ENCODE data around the gene CLMP. TPM values are rescaled to one million over a fixed set of nuclear protein-coding genes. Genes with fewer than 3 reads are reported as not detected.

CLMP gene
- total and polyA plus RNA-seq, 9 of the 15 experiments (the other 6 are each of a cell fraction or from before 2014, with no cell fraction given), result 0.02 to 0.15 (median 0.03) TPM; not detected in 6

- Histone ChIP-seq H3K4me2 (ENCODE audit: insufficient read depth, low read length) (no peak overlapping the region), H3K4me1 (replicated peaks in 1 of 2; ENCODE audit: control insufficient read depth in 2 of 2, insufficient read depth in 2 of 2, low read length in 2 of 2) (no peaks in the 10 kb centered on the region), H4K20me1 (replicated peaks; ENCODE audit: control insufficient read depth, insufficient read depth, low read length) (no peaks in the 10 kb centered on the region), H3K9me3 (replicated peaks; ENCODE audit: control insufficient read depth, insufficient read depth, low read depth, low read length) (no peaks in the 10 kb centered on the region), H2AFZ (ENCODE audit: low read depth, low read length) (no peak overlapping the region), H3K27me3 (ENCODE audit: control insufficient read depth in 2 of 2, insufficient read depth in 2 of 2, low read length in 2 of 2) (peaks cover 2 to 13% of the 10 kb centered on the region in 2 experiments; a peak in 3 of 5 replicates), H3K36me3 (ENCODE audit: control insufficient read depth, insufficient read depth, low read length) (no peaks in the 10 kb centered on the region), H3K9me1 (ENCODE audit: control insufficient read depth, insufficient read depth, low read length) (no peaks in the 10 kb centered on the region), H3K79me2 (ENCODE audit: control insufficient read depth, insufficient read depth, low read length) (no peaks in the 10 kb centered on the region), H3K4me3 (no peak overlapping the region), H3K9ac (ENCODE audit: insufficient read depth in 1 of 2, low read depth in 2 of 2, low read length in 2 of 2) (no peak overlapping the region), H3K27ac (ENCODE audit: extremely low read depth, low read depth, low read length) (no peak overlapping the region)
- ChIA-PET CTCF (ENCODE audit: low intra/inter-chr PET ratio) (no interaction called here), POLR2A (no interaction called here)
- WGBS (ENCODE audit: insufficient coverage, low coverage, missing lambda C conversion rate), result 0% methylated on average over 6 of the region's 6 CpGs
- ATAC-seq (no peak), DNase-seq (ENCODE audit: extremely low read depth in 1 of 4, low spot score in 3 of 4) (no peak), FAIRE-seq (no peak)
- no TSS peak for BruUV-seq (replicated peaks)
- intact Hi-C loops (cut with micrococcal nuclease), result no loop called here
- in situ Hi-C loops (cut with MboI), result no loop called here
- TF ChIP-seq GATAD2A (IDR thresholded peaks at IDR 0.05), result no peak
- TF ChIP-seq SFPQ (IDR thresholded peaks at IDR 0.05; ENCODE audit: low read depth, low read length), result no peak
- no peak for TF ChIP-seq DDX20 (tag; IDR thresholded peaks at IDR 0.05; ENCODE audit: low read depth)
- no peak for TF ChIP-seq SNRNP70 (optimal IDR thresholded peaks at IDR 0.05; ENCODE audit: low read depth, low read length)
- TF ChIP-seq, protein P1, sequence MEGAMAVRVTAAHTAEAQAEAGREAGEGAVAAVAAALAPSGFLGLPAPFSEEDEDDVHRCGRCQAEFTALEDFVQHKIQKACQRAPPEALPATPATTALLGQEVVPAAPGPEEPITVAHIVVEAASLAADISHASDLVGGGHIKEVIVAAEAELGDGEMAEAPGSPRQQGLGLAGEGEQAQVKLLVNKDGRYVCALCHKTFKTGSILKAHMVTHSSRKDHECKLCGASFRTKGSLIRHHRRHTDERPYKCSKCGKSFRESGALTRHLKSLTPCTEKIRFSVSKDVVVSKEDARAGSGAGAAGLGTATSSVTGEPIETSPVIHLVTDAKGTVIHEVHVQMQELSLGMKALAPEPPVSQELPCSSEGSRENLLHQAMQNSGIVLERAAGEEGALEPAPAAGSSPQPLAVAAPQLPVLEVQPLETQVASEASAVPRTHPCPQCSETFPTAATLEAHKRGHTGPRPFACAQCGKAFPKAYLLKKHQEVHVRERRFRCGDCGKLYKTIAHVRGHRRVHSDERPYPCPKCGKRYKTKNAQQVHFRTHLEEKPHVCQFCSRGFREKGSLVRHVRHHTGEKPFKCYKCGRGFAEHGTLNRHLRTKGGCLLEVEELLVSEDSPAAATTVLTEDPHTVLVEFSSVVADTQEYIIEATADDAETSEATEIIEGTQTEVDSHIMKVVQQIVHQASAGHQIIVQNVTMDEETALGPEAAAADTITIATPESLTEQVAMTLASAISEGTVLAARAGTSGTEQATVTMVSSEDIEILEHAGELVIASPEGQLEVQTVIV (CRISPR knock-in tag; IDR thresholded peaks at IDR 0.05; ENCODE audit: borderline replicate concordance), result no peak
- TF ChIP-seq SIRT6 (IDR thresholded peaks at IDR 0.05; ENCODE audit: low read depth, low read length), result no peak
- no peak for TF ChIP-seq TRIM24 (IDR thresholded peaks at IDR 0.05)
- TF ChIP-seq NUFIP1 (IDR thresholded peaks at IDR 0.05; ENCODE audit: partially characterized antibody), result no peak
- TF ChIP-seq MXI1 (IDR thresholded peaks at IDR 0.05; ENCODE audit: low read depth, low read length), result no peak
- TF ChIP-seq CAMTA2 (CRISPR knock-in tag; conservative IDR thresholded peaks at IDR 0.05), result no peak
- no peak for TF ChIP-seq ARID1B (IDR thresholded peaks at IDR 0.05)
- TF ChIP-seq CBX8 (IDR thresholded peaks at IDR 0.05; ENCODE audit: borderline replicate concordance, extremely low read depth, low read depth, low read length, poor library complexity, severe bottlenecking), result no peak
- TF ChIP-seq RUNX1 (IDR thresholded peaks at IDR 0.05; ENCODE audit: low read depth), result no peak
- TF ChIP-seq CEBPB (tag; IDR thresholded peaks at IDR 0.05), result no peak
- no peak for TF ChIP-seq ZNF707 (CRISPR knock-in tag; conservative IDR thresholded peaks at IDR 0.05)
- no peak for TF ChIP-seq HBP1 (CRISPR knock-in tag; IDR thresholded peaks at IDR 0.05)
- no peak for TF ChIP-seq NFIX (CRISPR knock-in tag; IDR thresholded peaks at IDR 0.05; ENCODE audit: low read depth)
- no peak for TF ChIP-seq STAT5A (IDR thresholded peaks at IDR 0.05; ENCODE audit: borderline replicate concordance, low read length)
Measured at GRCh38 chr11:123231256-123231655, 36.2 kb upstream of the CLMP start.

Measured in K562 (cell line).